SK-N-SH treated with all-trans-retinoic acid at 6 μM for 48 hours (cell line): ENCODE results near the gene LTBP3.
"Not testable (repeated sequence)": the region's sequence is repeated elsewhere in the genome, so short reads cannot be mapped to it uniquely, and the experiment has no call there.

Source experiments
- ATAC-seq: fragments of 200-7000 bp; cut with Tn5 transposase; 3 replicates; pipeline ENCODE4 v1.9.1; 2020; ENCODE audit warnings: mild to moderate bottlenecking, moderate library complexity
- CREB5 ChIP-seq: fragments of 250-450 bp; sonication (Bioruptor Pico); IDR thresholded peaks from 2 replicates; pipeline ENCODE4 v1.5.1; 2020; ENCODE audit warnings: low read depth, mild to moderate bottlenecking, moderate library complexity
- CSDC2 ChIP-seq: fragments of 250-450 bp; sonication (Bioruptor Pico); IDR thresholded peaks from 2 replicates; pipeline ENCODE4 v1.5.0; 2020; ENCODE audit warnings: mild to moderate bottlenecking, moderate library complexity
- ESRRG ChIP-seq: fragments of 250-450 bp; sonication (Bioruptor Pico); IDR thresholded peaks from 2 replicates; pipeline ENCODE4 v1.6.1; 2021; ENCODE audit warnings: mild to moderate bottlenecking
- GLIS3 ChIP-seq: fragments of 250-450 bp; sonication (Bioruptor Pico); IDR thresholded peaks from 2 replicates; pipeline ENCODE4 v1.5.0; 2020; ENCODE audit warnings: mild to moderate bottlenecking, moderate library complexity
- ISL1 ChIP-seq: fragments of 250-450 bp; sonication (Bioruptor Pico); IDR thresholded peaks from 2 replicates; pipeline ENCODE4 v2.1.2; 2022; ENCODE audit warnings: mild to moderate bottlenecking, moderate library complexity
- OSR1 ChIP-seq: fragments of 250-450 bp; sonication (Bioruptor Pico); IDR thresholded peaks from 2 replicates; pipeline ENCODE4 v1.8.0; 2022; ENCODE audit warnings: moderate library complexity, mild to moderate bottlenecking, inconsistent platforms
- PATZ1 ChIP-seq: fragments of 250-450 bp; sonication (Bioruptor Pico); IDR thresholded peaks from 2 replicates; pipeline ENCODE4 v1.8.0; 2020; ENCODE audit warnings: mild to moderate bottlenecking, moderate library complexity, borderline replicate concordance
- PPARA ChIP-seq: fragments of 250-450 bp; sonication (Bioruptor Pico); IDR thresholded peaks from 2 replicates; pipeline ENCODE4 v1.5.0; 2020; ENCODE audit warnings: mild to moderate bottlenecking, borderline replicate concordance
- RARB ChIP-seq: fragments of 250-450 bp; sonication (Bioruptor Pico); IDR thresholded peaks from 2 replicates; pipeline ENCODE4 v1.8.0; 2021; ENCODE audit warnings: mild to moderate bottlenecking, moderate library complexity
- SNAI2 ChIP-seq: fragments of 250-450 bp; sonication (Bioruptor Pico); IDR thresholded peaks from 2 replicates; pipeline ENCODE4 v1.5.0; 2020; ENCODE audit warnings: mild to moderate bottlenecking, moderate library complexity
- TOX ChIP-seq: fragments of 250-450 bp; sonication (Bioruptor Pico); IDR thresholded peaks from 2 replicates; pipeline ENCODE4 v1.8.0; 2021; ENCODE audit warnings: mild to moderate bottlenecking, moderate library complexity, borderline replicate concordance
- TSHZ2 ChIP-seq: fragments of 250-450 bp; sonication (Bioruptor Pico); IDR thresholded peaks from 2 replicates; pipeline ENCODE4 v1.5.0; 2020; ENCODE audit warnings: mild to moderate bottlenecking, moderate library complexity
- ZC3H10 ChIP-seq: fragments of 250-450 bp; sonication (Bioruptor Pico); IDR thresholded peaks from 2 replicates; pipeline ENCODE4 v1.5.1; 2021; ENCODE audit warnings: mild to moderate bottlenecking, moderate library complexity
- ZFP3 ChIP-seq: fragments of 250-450 bp; sonication (Bioruptor Pico); IDR thresholded peaks from 2 replicates; pipeline ENCODE4 v1.5.0; 2020; ENCODE audit warnings: mild to moderate bottlenecking, moderate library complexity
- ZFP30 ChIP-seq: fragments of 450-650 bp; formaldehyde crosslinking; IDR thresholded peaks from 2 replicates; pipeline ENCODE4 v1.5.0; 2022; ENCODE audit warnings: mild to moderate bottlenecking, moderate library complexity
- ZNF565 ChIP-seq: fragments of 450-650 bp; formaldehyde crosslinking; conservative IDR thresholded peaks from 2 replicates; pipeline ENCODE4 v1.5.0; 2020; ENCODE audit warnings: low read depth, mild to moderate bottlenecking, moderate library complexity
- ZNF70 ChIP-seq: fragments of 450-650 bp; formaldehyde crosslinking; IDR thresholded peaks from 2 replicates; pipeline ENCODE4 v1.5.0; 2020; ENCODE audit warnings: mild to moderate bottlenecking, moderate library complexity
- ZNF8 ChIP-seq: fragments of 450-650 bp; formaldehyde crosslinking; IDR thresholded peaks from 2 replicates; pipeline ENCODE4 v1.5.0; 2020; ENCODE audit warnings: mild to moderate bottlenecking, moderate library complexity
- TF ChIP-seq, protein P1 (sequence below): fragments of 250-450 bp; sonication (Bioruptor Pico); IDR thresholded peaks from 2 replicates; pipeline ENCODE4 v1.5.1; 2021; ENCODE audit warnings: mild to moderate bottlenecking, moderate library complexity

LTBP3 gene

DNA sequence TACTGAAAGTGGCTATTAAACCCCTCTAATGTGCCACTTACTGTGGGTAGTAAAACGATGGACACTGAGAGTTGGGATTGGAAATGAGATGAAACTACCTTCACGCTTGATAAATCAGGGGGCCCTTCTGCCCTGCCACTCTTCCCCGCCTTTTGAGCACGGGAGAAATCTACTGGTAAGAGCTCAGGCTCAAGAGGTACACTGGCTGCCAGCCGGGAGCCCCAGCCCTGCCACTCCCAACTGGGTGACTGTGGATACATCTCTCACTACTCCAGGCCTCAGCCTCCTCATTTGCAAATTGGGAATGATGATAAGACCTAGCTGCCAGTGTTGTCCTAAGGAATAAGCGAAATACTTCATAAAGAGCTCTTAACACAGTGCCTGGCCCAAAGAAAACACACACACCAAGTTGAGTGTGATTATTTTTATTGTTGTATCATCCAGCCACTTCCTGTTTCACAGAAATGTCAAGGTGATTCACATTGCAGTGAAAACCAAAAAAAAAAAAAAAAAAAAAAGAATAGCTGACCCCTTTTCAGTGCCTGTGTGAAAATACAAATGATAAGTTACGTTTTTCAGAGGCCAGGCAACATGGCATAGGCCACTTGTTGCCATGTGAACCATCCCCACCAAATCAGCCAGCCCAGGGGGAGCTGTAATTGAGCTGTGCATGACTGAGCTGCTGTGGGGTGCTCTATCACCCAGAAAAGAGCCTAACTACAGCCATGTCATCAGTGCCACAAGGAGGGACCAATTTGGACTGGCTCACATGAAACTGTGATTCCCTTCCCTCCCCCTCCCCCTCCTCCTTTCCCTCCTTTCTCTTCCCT, 7.7 kb upstream of the LTBP3 start:
- TF ChIP-seq TSHZ2, result no peak
- TF ChIP-seq GLIS3 (CRISPR knock-in tag), result no peak
- no peak for TF ChIP-seq RARB (CRISPR knock-in tag)
- TF ChIP-seq ZC3H10 (CRISPR knock-in tag), result no peak
- no peak for TF ChIP-seq ZNF565 (CRISPR knock-in tag)
- no peak for TF ChIP-seq ESRRG (CRISPR knock-in tag)
- no peak for TF ChIP-seq ZFP3
- no peak for TF ChIP-seq CSDC2 (CRISPR knock-in tag)
- TF ChIP-seq ZNF8 (CRISPR knock-in tag), result no peak
- TF ChIP-seq PPARA (CRISPR knock-in tag), result no peak
- no peak for TF ChIP-seq ZFP30 (CRISPR knock-in tag)
- TF ChIP-seq, protein P1, sequence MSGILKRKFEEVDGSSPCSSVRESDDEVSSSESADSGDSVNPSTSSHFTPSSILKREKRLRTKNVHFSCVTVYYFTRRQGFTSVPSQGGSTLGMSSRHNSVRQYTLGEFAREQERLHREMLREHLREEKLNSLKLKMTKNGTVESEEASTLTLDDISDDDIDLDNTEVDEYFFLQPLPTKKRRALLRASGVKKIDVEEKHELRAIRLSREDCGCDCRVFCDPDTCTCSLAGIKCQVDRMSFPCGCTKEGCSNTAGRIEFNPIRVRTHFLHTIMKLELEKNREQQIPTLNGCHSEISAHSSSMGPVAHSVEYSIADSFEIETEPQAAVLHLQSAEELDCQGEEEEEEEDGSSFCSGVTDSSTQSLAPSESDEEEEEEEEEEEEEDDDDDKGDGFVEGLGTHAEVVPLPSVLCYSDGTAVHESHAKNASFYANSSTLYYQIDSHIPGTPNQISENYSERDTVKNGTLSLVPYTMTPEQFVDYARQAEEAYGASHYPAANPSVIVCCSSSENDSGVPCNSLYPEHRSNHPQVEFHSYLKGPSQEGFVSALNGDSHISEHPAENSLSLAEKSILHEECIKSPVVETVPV (CRISPR knock-in tag), result no peak
- no peak for TF ChIP-seq ZNF70
- no peak for TF ChIP-seq OSR1 (CRISPR knock-in tag)
- TF ChIP-seq PATZ1 (CRISPR knock-in tag), result no peak
- TF ChIP-seq TOX (CRISPR knock-in tag), result no peak
- no peak for ATAC-seq

DNA sequence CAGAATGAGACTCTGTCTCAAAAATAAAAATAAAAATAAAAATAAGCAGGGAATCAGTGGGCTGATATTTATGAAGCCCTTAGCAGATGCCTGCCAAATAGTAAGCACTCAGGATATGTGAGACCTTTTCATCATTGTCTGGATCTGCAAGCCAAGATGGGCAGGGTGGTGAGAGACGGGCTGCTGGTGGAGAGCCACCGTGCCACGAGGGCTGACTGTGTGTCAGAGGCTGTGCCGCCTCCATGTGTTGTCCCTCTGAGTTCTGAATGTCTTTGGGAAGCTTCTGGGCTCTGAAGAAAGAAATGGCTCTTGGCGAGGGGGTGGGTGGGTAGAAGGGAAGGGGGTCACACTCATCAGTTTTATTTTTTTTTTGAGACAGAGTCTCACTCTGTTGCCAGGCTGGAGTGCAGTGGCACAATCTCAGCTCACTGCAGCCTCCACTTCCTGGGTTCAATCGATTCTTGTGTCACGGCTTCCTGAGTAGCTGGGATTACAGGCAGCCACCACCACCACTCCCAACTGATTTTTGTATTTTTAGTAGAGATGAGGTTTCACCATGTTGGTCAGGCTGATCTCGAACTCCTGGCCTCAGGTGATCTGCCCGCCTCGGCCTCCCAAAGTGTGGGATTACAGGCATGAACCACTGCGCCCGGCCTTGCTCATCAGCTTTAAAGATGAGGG, 6.9 kb upstream of the LTBP3 start:
- not testable (repeated sequence) for ATAC-seq

- no peak for ATAC-seq
- TF ChIP-seq TOX (CRISPR knock-in tag) (no peak), ZNF8 (CRISPR knock-in tag) (no peak), GLIS3 (CRISPR knock-in tag) (no peak), PPARA (CRISPR knock-in tag) (no peak), OSR1 (CRISPR knock-in tag) (no peak), ZNF565 (CRISPR knock-in tag) (no peak), ISL1 (CRISPR knock-in tag) (no peak), SNAI2 (CRISPR knock-in tag) (no peak), ZC3H10 (CRISPR knock-in tag) (no peak)
Observed at GRCh38 chr11:65563601-65564000, 5.4 kb upstream of the LTBP3 start.

DNA sequence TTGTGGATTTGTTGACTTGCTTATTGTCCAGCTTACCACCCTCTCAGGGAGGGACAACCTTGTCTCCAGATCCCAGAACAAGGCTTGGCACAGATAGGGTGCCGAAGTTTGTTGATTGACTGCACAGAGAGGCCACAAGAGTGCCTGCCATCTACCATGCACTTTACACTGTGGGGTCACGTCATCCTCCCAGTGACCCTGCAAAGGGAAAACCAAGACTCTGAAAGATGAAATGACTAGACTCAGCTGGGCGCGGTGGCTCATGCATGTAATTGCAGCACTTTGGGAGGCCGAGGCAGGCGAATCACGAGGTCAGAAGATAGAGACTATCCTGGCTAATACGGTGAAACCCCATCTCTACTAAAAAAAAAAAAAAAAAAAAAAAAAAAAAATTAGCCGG, 4.6 kb upstream of the LTBP3 start:
- TF ChIP-seq OSR1 (CRISPR knock-in tag) (no peak), CREB5 (CRISPR knock-in tag) (no peak)
- TF ChIP-seq, all 23 proteins: peak for 0
- ATAC-seq, result no peak
